H9 (cell line): Measurements from ENCODE around the gene NFATC2IP. TPM values are rescaled to one million over a fixed set of nuclear protein-coding genes. Genes with fewer than 3 reads are reported as not detected.
A peak's percentile ranks its signal among the peaks of the same experiment; 100 is the strongest.

ENCODE experiments used
- DNase-seq: peaks from one replicate; pipeline ENCODE4 v3.0.0-alpha.2; 2017
- H2AFZ ChIP-seq: one replicate; pipeline ENCODE4 v1.6.1; 2013; ENCODE audit warnings: mild to moderate bottlenecking, low read length, control low read depth, moderate library complexity
- H2AK5ac ChIP-seq: 2 replicates; pipeline ENCODE4 v1.6.1; 2013; ENCODE audit warnings: low read length, control low read depth, mixed read lengths; ENCODE audit not compliant: insufficient read length
- H2BK120ac ChIP-seq: one replicate; pipeline ENCODE4 v1.6.1; 2013; ENCODE audit warnings: low read depth, mild to moderate bottlenecking, low read length, control low read depth, inconsistent platforms; ENCODE audit not compliant: poor library complexity, severe bottlenecking
- H2BK12ac ChIP-seq: 2 replicates; pipeline ENCODE4 v1.6.1; 2013; ENCODE audit warnings: low read length, control low read depth, mixed read lengths, low read depth; ENCODE audit not compliant: insufficient read length
- H2BK15ac ChIP-seq: 2 replicates; pipeline ENCODE4 v1.6.1; 2013; ENCODE audit warnings: low read depth, low read length, control low read depth
- H2BK20ac ChIP-seq: one replicate; pipeline ENCODE4 v1.6.1; 2013; ENCODE audit warnings: low read depth, mild to moderate bottlenecking, low read length, control low read depth, inconsistent platforms; ENCODE audit not compliant: poor library complexity, severe bottlenecking
- H2BK5ac ChIP-seq: 2 replicates; pipeline ENCODE4 v1.6.1; 2013; ENCODE audit warnings: low read length, control low read depth, mixed read lengths; ENCODE audit not compliant: insufficient read length
- H3K14ac ChIP-seq: 2 replicates; pipeline ENCODE4 v1.6.1; 2013; ENCODE audit warnings: low read length, control low read depth; ENCODE audit not compliant: insufficient read depth
- H3K18ac ChIP-seq: 2 replicates; pipeline ENCODE4 v1.6.1; 2013; ENCODE audit warnings: low read depth, mild to moderate bottlenecking, mixed read lengths, low read length, control low read depth; ENCODE audit not compliant: insufficient read length
- H3K23ac ChIP-seq: 2 replicates; pipeline ENCODE4 v1.6.1; 2013; ENCODE audit warnings: low read length, control low read depth, mixed read lengths, low read depth; ENCODE audit not compliant: insufficient read length
- H3K23me2 ChIP-seq: 2 replicates; pipeline ENCODE4 v1.6.1; 2013; ENCODE audit warnings: low read depth, mild to moderate bottlenecking, mixed read lengths, low read length, control low read depth; ENCODE audit not compliant: insufficient read length, poor library complexity, severe bottlenecking
- H3K27ac ChIP-seq: 2 replicates; pipeline ENCODE4 v1.5.1; 2013; ENCODE audit warnings: low read length, control low read depth, mixed read lengths, low read depth; ENCODE audit not compliant: insufficient read length
- H3K27me3 ChIP-seq: 2 replicates; pipeline ENCODE4 v1.6.1; 2013; ENCODE audit warnings: low read length, control low read depth, inconsistent platforms; ENCODE audit not compliant: insufficient read depth
- H3K4ac ChIP-seq: 2 replicates; pipeline ENCODE4 v1.6.1; 2013; ENCODE audit warnings: low read depth, mild to moderate bottlenecking, control low read depth, inconsistent platforms, low read length, moderate library complexity
- H3K4me1 ChIP-seq: 2 replicates; pipeline ENCODE4 v1.6.1; 2013; ENCODE audit warnings: low read length, control low read depth, inconsistent platforms; ENCODE audit not compliant: insufficient read depth
- H3K4me2 ChIP-seq: 2 replicates; pipeline ENCODE4 v1.6.1; 2013; ENCODE audit warnings: low read length, control low read depth, mixed read lengths; ENCODE audit not compliant: insufficient read length, insufficient read depth
- H3K56ac ChIP-seq: 2 replicates; pipeline ENCODE4 v1.6.1; 2013; ENCODE audit warnings: low read depth, mild to moderate bottlenecking, mixed read lengths, low read length, control low read depth; ENCODE audit not compliant: insufficient read length
- H3K79me1 ChIP-seq: 2 replicates; pipeline ENCODE4 v1.6.1; 2013; ENCODE audit warnings: low read depth, mild to moderate bottlenecking, moderate library complexity, low read length, control low read depth, inconsistent platforms; ENCODE audit not compliant: insufficient read depth, poor library complexity, severe bottlenecking
- H3K79me2 ChIP-seq: 2 replicates; pipeline ENCODE4 v1.6.1; 2013; ENCODE audit warnings: low read length, control low read depth, inconsistent platforms; ENCODE audit not compliant: insufficient read depth
- H3K9ac ChIP-seq: 2 replicates; pipeline ENCODE4 v1.6.1; 2013; ENCODE audit warnings: low read length, control low read depth, mixed read lengths; ENCODE audit not compliant: insufficient read length; ENCODE audit errors: extremely low read depth
- H3K9me3 ChIP-seq: one replicate; pipeline ENCODE4 v1.6.1; 2013; ENCODE audit warnings: low read depth, low read length, inconsistent platforms; ENCODE audit not compliant: control insufficient read depth
- H3T11ph ChIP-seq: one replicate; pipeline ENCODE4 v1.6.1; 2013; ENCODE audit warnings: mild to moderate bottlenecking, low read length, control low read depth, inconsistent platforms
- H4K20me1 ChIP-seq: one replicate; pipeline ENCODE4 v1.6.1; 2013; ENCODE audit not compliant: control insufficient read depth, insufficient read length, insufficient read depth
- H4K5ac ChIP-seq: 2 replicates; pipeline ENCODE4 v1.6.1; 2013; ENCODE audit warnings: low read depth, mild to moderate bottlenecking, mixed read lengths, low read length, control low read depth; ENCODE audit not compliant: insufficient read length
- H4K8ac ChIP-seq: replicated peaks from 2 replicates; pipeline ENCODE4 v1.6.1; 2013; ENCODE audit warnings: low read length, control low read depth, mixed read lengths, low read depth; ENCODE audit not compliant: insufficient read length
- H4K91ac ChIP-seq: 2 replicates; pipeline ENCODE4 v1.6.1; 2013; ENCODE audit warnings: low read depth, mild to moderate bottlenecking, moderate library complexity, mixed read lengths, low read length, control low read depth; ENCODE audit not compliant: insufficient read length
- H3K27ac Mint-ChIP-seq, 3 experiments: 2 replicates in 2 of 3; 3 replicates in 1 of 3; pipeline ENCODE4 v1.8.0; 2020 to 2021; ENCODE audit warnings: mixed read lengths in 3 of 3, mild to moderate bottlenecking in 1 of 3, moderate library complexity in 1 of 3
- H3K27me3 Mint-ChIP-seq: 2 replicates; pipeline ENCODE4 v1.8.0; 2021; ENCODE audit warnings: low read depth, mild to moderate bottlenecking, moderate library complexity, mixed read lengths
- H3K36me3 Mint-ChIP-seq, 3 experiments: 2 replicates in 2 of 3; 3 replicates in 1 of 3; pipeline ENCODE4 v1.8.0; 2020 to 2021; ENCODE audit warnings: low read depth in 3 of 3, mixed read lengths in 3 of 3; ENCODE audit not compliant: insufficient read depth in 1 of 3
- H3K4me1 Mint-ChIP-seq, 2 experiments: 2 replicates each; pipeline ENCODE4 v1.8.0; 2020; ENCODE audit warnings: mixed read lengths in 2 of 2
- H3K4me3 Mint-ChIP-seq, 2 experiments: 2 replicates in 1 of 2; 3 replicates in 1 of 2; pipeline ENCODE4 v1.8.0; 2020 to 2021; ENCODE audit warnings: mild to moderate bottlenecking in 2 of 2, mixed read lengths in 2 of 2, moderate library complexity in 1 of 2
- H3K9me3 Mint-ChIP-seq, 2 experiments: 2 replicates in 1 of 2; 3 replicates in 1 of 2; pipeline ENCODE4 v1.8.0; 2020; ENCODE audit warnings: mild to moderate bottlenecking in 2 of 2, mixed read lengths in 2 of 2, moderate library complexity in 1 of 2
- WGBS: extraction: QIAGEN DNeasy Blood & Tissue Kit; methylation state at CpG from one replicate; pipeline ENCODE4 v1.1.7; 2013; ENCODE audit warnings: missing lambda C conversion rate, low lambda C conversion rate, mixed read lengths; ENCODE audit not compliant: insufficient read length; ENCODE audit errors: extremely low coverage; 5-methylcytosine and 5-hydroxymethylcytosine counted together
- total RNA-seq: library from RNA; stranded (reverse); gene quantifications from 2 replicates; pipeline ENCODE4 v1.2.1, GENCODE V29; 2021
- TF ChIP-seq, protein P1 (sequence below): fragments of 200-600 bp; sonication (generic); conservative IDR thresholded peaks from 3 replicates; pipeline ENCODE4 v1.8.0; 2021; ENCODE audit warnings: antibody characterized with exemption, mild to moderate bottlenecking

NFATC2IP gene
- total RNA-seq, 1 experiment from 2014 or later = 73.8 TPM

DNA sequence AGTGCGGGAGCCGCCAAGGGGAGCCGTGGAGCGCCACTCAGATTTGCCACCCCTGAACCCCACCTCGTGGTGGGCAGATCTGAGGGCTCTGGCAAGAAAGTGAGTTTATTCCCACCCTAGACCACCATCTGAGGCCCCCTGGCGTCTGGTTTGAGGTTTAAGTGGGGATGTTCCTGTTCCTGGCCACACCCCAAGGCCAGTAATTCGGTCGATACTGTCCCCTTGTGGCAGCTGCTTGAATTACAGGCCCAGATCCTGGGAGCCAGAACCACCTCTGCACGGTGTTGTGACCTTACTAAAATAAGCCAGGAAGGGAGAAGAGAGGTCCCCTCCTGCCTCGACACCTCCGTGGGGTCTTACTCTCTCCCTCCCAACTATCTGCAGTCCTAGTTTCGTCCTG, 30.8 kb downstream of the NFATC2IP start:
- H2AFZ ChIP-seq = no peak overlapping the region
- Mint-ChIP-seq H3K9me3 (peaks cover 4 to 6% of the 10 kb centered on the region in 2 experiments; a peak in 3 of 5 replicates), H3K4me3 (no peak overlapping the region), H3K4me1 (no peaks in the 10 kb centered on the region), H3K27ac (no peak overlapping the region), H3K27me3 (no peaks in the 10 kb centered on the region), H3K36me3 (peaks cover 19 to 43% (median 41%) of the 10 kb centered on the region in 3 experiments)
- H3K79me1 ChIP-seq = no peaks in the 10 kb centered on the region
- H2BK120ac ChIP-seq = no peak overlapping the region
- H4K91ac ChIP-seq = no peak overlapping the region
- H3K27me3 ChIP-seq = no peaks in the 10 kb centered on the region
- no peak overlapping the region for H3K23ac ChIP-seq
- WGBS = no CpG with 5 or more reads among the region's 12 CpGs
- no peak overlapping the region for H4K5ac ChIP-seq
- H3K18ac ChIP-seq = no peak overlapping the region
- no peak overlapping the region for H2AK5ac ChIP-seq
- no peak overlapping the region for H2BK12ac ChIP-seq
- no peak overlapping the region for H3K9ac ChIP-seq
- H2BK15ac ChIP-seq = no peak overlapping the region
- H3K79me2 ChIP-seq = no peaks in the 10 kb centered on the region
- no peak overlapping the region for H2BK5ac ChIP-seq
- H3K23me2 ChIP-seq = no peaks in the 10 kb centered on the region
- no peak overlapping the region for H3K27ac ChIP-seq
- peak; percentile 63 for DNase-seq
- H3K9me3 ChIP-seq = no peaks in the 10 kb centered on the region
- TF ChIP-seq, protein P1, sequence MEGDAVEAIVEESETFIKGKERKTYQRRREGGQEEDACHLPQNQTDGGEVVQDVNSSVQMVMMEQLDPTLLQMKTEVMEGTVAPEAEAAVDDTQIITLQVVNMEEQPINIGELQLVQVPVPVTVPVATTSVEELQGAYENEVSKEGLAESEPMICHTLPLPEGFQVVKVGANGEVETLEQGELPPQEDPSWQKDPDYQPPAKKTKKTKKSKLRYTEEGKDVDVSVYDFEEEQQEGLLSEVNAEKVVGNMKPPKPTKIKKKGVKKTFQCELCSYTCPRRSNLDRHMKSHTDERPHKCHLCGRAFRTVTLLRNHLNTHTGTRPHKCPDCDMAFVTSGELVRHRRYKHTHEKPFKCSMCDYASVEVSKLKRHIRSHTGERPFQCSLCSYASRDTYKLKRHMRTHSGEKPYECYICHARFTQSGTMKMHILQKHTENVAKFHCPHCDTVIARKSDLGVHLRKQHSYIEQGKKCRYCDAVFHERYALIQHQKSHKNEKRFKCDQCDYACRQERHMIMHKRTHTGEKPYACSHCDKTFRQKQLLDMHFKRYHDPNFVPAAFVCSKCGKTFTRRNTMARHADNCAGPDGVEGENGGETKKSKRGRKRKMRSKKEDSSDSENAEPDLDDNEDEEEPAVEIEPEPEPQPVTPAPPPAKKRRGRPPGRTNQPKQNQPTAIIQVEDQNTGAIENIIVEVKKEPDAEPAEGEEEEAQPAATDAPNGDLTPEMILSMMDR = peak; percentile 87
- H3T11ph ChIP-seq = no peak overlapping the region
- no peak overlapping the region for H4K8ac ChIP-seq
- no peak overlapping the region for H3K4me2 ChIP-seq
- H3K14ac ChIP-seq = no peak overlapping the region; the same call in 1 of the 2 replicates
- H3K4me1 ChIP-seq = no peaks in the 10 kb centered on the region
- H3K4ac ChIP-seq = no peak overlapping the region
- H3K56ac ChIP-seq = no peak overlapping the region
- H2BK20ac ChIP-seq = no peak overlapping the region
- H4K20me1 ChIP-seq = no peaks in the 10 kb centered on the region
